Fibroblast of mammary gland (primary cell): ENCODE results near the gene DEDD.
A peak's percentile ranks its signal among the peaks of the same experiment; 100 is the strongest.

ENCODE experiments used
- DNase-seq: peaks from one replicate; pipeline ENCODE4 v3.0.0-alpha.2; 2010; ENCODE audit warnings: low read depth
- H3K4me3 ChIP-seq: 2 replicates; pipeline ENCODE4 v1.5.1; 2011; ENCODE audit warnings: low read depth, mild to moderate bottlenecking, low read length, moderate library complexity; ENCODE audit not compliant: control insufficient read depth
- CTCF ChIP-seq: conservative IDR thresholded peaks from 2 replicates; pipeline ENCODE4 v1.5.1; 2011; ENCODE audit warnings: low read depth, low read length, inconsistent platforms; ENCODE audit not compliant: control insufficient read depth, insufficient read depth

The DEDD gene

GRCh38 chr1:161132410-161133219 lies at the start of gene DEDD:
Gene DEDD, minus strand, starts transcription at chr1:161132667. Its CDS starts 8,205 bp downstream, at chr1:161124462.
- peak; percentile 95 for DNase-seq
- peak within 1 kb of the TSS; percentile 98 for H3K4me3 ChIP-seq
- TF ChIP-seq CTCF = no peak

- DNase-seq = peak; percentile 89
- no peak for TF ChIP-seq CTCF
- H3K4me3 ChIP-seq = no peak overlapping the region
Observed at GRCh38 chr1:161182214-161182613, 49.7 kb upstream of the DEDD start.

GRCh38 chr1:161180639-161181038 lies 48.2 kb upstream of the DEDD start:
- peak; percentile 72 for DNase-seq
- TF ChIP-seq CTCF = peak; percentile 49
- H3K4me3 ChIP-seq = no peak overlapping the region

- H3K4me3 ChIP-seq = no peak overlapping the region
- no peak for DNase-seq
- no peak for TF ChIP-seq CTCF
Observed at GRCh38 chr1:161179698-161180097, 47.2 kb upstream of the DEDD start.

- H3K4me3 ChIP-seq = peak overlapping the region; percentile 96
- TF ChIP-seq CTCF = no peak
- DNase-seq = no peak
Observed at GRCh38 chr1:161177936-161178244, 45.4 kb upstream of the DEDD start.

GRCh38 chr1:161177112-161177935 lies 44.9 kb upstream of the DEDD start, which contains the start of gene B4GALT3:
Gene B4GALT3, minus strand, starts transcription at chr1:161177507. Its CDS starts 1,447 bp downstream, at chr1:161176060.
- peak; percentile 78 for DNase-seq
- H3K4me3 ChIP-seq = peak within 1 kb of the TSS; percentile 96
- no peak for TF ChIP-seq CTCF
